Measurements from ENCODE around the gene HS1BP3.

The HS1BP3 gene

GRCh38 chr2:20625491-20626391, 25.2 kb downstream of the HS1BP3 start:
- H3K4me3 Mint-ChIP-seq = no peak overlapping the region
- H3K4me1 Mint-ChIP-seq (ENCODE audit: low read depth) = no peaks in the 10 kb centered on the region
- DNase-seq = no peak
- H3K27ac Mint-ChIP-seq = no peak overlapping the region
- H3K27me3 Mint-ChIP-seq = no peaks in the 10 kb centered on the region
- no peaks in the 10 kb centered on the region for H3K9me3 Mint-ChIP-seq
- peaks cover 36% of the 10 kb centered on the region for H3K36me3 Mint-ChIP-seq (ENCODE audit: low read depth)

- Mint-ChIP-seq H3K4me3 (no peak overlapping the region), H3K36me3 (ENCODE audit: low read depth) (peaks cover 43% of the 10 kb centered on the region), H3K9me3 (no peaks in the 10 kb centered on the region), H3K4me1 (ENCODE audit: low read depth) (no peaks in the 10 kb centered on the region), H3K27me3 (no peaks in the 10 kb centered on the region), H3K27ac (no peak overlapping the region)
- DNase-seq = no peak
These were observed 25.9 kb downstream of the HS1BP3 start for GRCh38 chr2:20624884-20625485.

- Mint-ChIP-seq H3K27ac (no peak overlapping the region), H3K4me1 (ENCODE audit: low read depth) (no peaks in the 10 kb centered on the region), H3K36me3 (ENCODE audit: low read depth) (peaks cover 48% of the 10 kb centered on the region), H3K9me3 (no peaks in the 10 kb centered on the region), H3K27me3 (no peaks in the 10 kb centered on the region), H3K4me3 (no peak overlapping the region)
- DNase-seq = no peak
These were observed 26.6 kb downstream of the HS1BP3 start for GRCh38 chr2:20624156-20624883.

- Mint-ChIP-seq H3K36me3 (ENCODE audit: low read depth) (peaks cover 52% of the 10 kb centered on the region), H3K9me3 (no peaks in the 10 kb centered on the region), H3K27ac (no peak overlapping the region), H3K27me3 (no peaks in the 10 kb centered on the region), H3K4me3 (no peak overlapping the region), H3K4me1 (ENCODE audit: low read depth) (no peaks in the 10 kb centered on the region)
- no peak for DNase-seq
These were observed 27.1 kb downstream of the HS1BP3 start for GRCh38 chr2:20623741-20624155.

- peaks cover 52% of the 10 kb centered on the region for H3K36me3 Mint-ChIP-seq (ENCODE audit: low read depth)
These were observed 27.7 kb downstream of the HS1BP3 start for GRCh38 chr2:20623241-20623640.

GRCh38 chr2:20622731-20623130, 28.2 kb downstream of the HS1BP3 start:
- peaks cover 52% of the 10 kb centered on the region for H3K36me3 Mint-ChIP-seq (ENCODE audit: low read depth)
- no peak for DNase-seq
- no peaks in the 10 kb centered on the region for H3K27me3 Mint-ChIP-seq
- no peaks in the 10 kb centered on the region for H3K9me3 Mint-ChIP-seq
- H3K4me1 Mint-ChIP-seq (ENCODE audit: low read depth) = no peaks in the 10 kb centered on the region
- no peak overlapping the region for H3K4me3 Mint-ChIP-seq
- no peak overlapping the region for H3K27ac Mint-ChIP-seq

More at GRCh38 chr2:20623241-20623640, 27.7 kb downstream of the HS1BP3 start:
- no peaks in the 10 kb centered on the region for H3K9me3 Mint-ChIP-seq
- H3K4me1 Mint-ChIP-seq (ENCODE audit: low read depth) = no peaks in the 10 kb centered on the region
- H3K4me3 Mint-ChIP-seq = no peak overlapping the region
- no peak overlapping the region for H3K27ac Mint-ChIP-seq
- H3K27me3 Mint-ChIP-seq = no peaks in the 10 kb centered on the region
- DNase-seq = no peak

- no peak for DNase-seq
- no peak overlapping the region for H3K27ac Mint-ChIP-seq
- H3K4me3 Mint-ChIP-seq = no peak overlapping the region
- peaks cover 52% of the 10 kb centered on the region for H3K36me3 Mint-ChIP-seq (ENCODE audit: low read depth)
- H3K9me3 Mint-ChIP-seq = no peaks in the 10 kb centered on the region
- no peaks in the 10 kb centered on the region for H3K4me1 Mint-ChIP-seq (ENCODE audit: low read depth)
- no peaks in the 10 kb centered on the region for H3K27me3 Mint-ChIP-seq
These were observed 28.6 kb downstream of the HS1BP3 start for GRCh38 chr2:20622296-20622686.

- Mint-ChIP-seq H3K4me1 (ENCODE audit: low read depth) (no peaks in the 10 kb centered on the region), H3K4me3 (no peak overlapping the region), H3K27me3 (no peaks in the 10 kb centered on the region), H3K27ac (no peak overlapping the region), H3K9me3 (no peaks in the 10 kb centered on the region), H3K36me3 (ENCODE audit: low read depth) (peaks cover 50% of the 10 kb centered on the region)
- no peak for DNase-seq
These were observed 29.3 kb downstream of the HS1BP3 start for GRCh38 chr2:20621366-20622295.

GRCh38 chr2:20620696-20621365, 30.1 kb downstream of the HS1BP3 start:
- no peak overlapping the region for H3K27ac Mint-ChIP-seq
- no peak overlapping the region for H3K4me3 Mint-ChIP-seq
- no peaks in the 10 kb centered on the region for H3K4me1 Mint-ChIP-seq (ENCODE audit: low read depth)
- H3K27me3 Mint-ChIP-seq = no peaks in the 10 kb centered on the region
- H3K9me3 Mint-ChIP-seq = no peaks in the 10 kb centered on the region
- peaks cover 48% of the 10 kb centered on the region for H3K36me3 Mint-ChIP-seq (ENCODE audit: low read depth)
- no peak for DNase-seq

- Mint-ChIP-seq H3K4me3 (no peak overlapping the region), H3K9me3 (no peaks in the 10 kb centered on the region), H3K27ac (no peak overlapping the region), H3K4me1 (ENCODE audit: low read depth) (no peaks in the 10 kb centered on the region), H3K27me3 (no peaks in the 10 kb centered on the region), H3K36me3 (ENCODE audit: low read depth) (peaks cover 48% of the 10 kb centered on the region)
- DNase-seq = no peak
These were observed 30.6 kb downstream of the HS1BP3 start for GRCh38 chr2:20620271-20620681.

GRCh38 chr2:20619624-20620024, 31.3 kb downstream of the HS1BP3 start:
- Mint-ChIP-seq H3K27me3 (no peaks in the 10 kb centered on the region), H3K4me3 (no peak overlapping the region), H3K9me3 (no peaks in the 10 kb centered on the region), H3K27ac (no peak overlapping the region), H3K36me3 (ENCODE audit: low read depth) (peaks cover 48% of the 10 kb centered on the region), H3K4me1 (ENCODE audit: low read depth) (no peaks in the 10 kb centered on the region)
- DNase-seq = no peak

- no peak for DNase-seq
- H3K27me3 Mint-ChIP-seq = no peaks in the 10 kb centered on the region
- H3K36me3 Mint-ChIP-seq (ENCODE audit: low read depth) = peaks cover 43% of the 10 kb centered on the region
- H3K4me3 Mint-ChIP-seq = no peak overlapping the region
- no peaks in the 10 kb centered on the region for H3K9me3 Mint-ChIP-seq
- no peak overlapping the region for H3K27ac Mint-ChIP-seq
- H3K4me1 Mint-ChIP-seq (ENCODE audit: low read depth) = no peaks in the 10 kb centered on the region
These were observed 31.9 kb downstream of the HS1BP3 start for GRCh38 chr2:20618886-20619521.

- Mint-ChIP-seq H3K27ac (no peak overlapping the region), H3K36me3 (ENCODE audit: low read depth) (peaks cover 40% of the 10 kb centered on the region), H3K4me1 (ENCODE audit: low read depth) (no peaks in the 10 kb centered on the region), H3K9me3 (no peaks in the 10 kb centered on the region), H3K4me3 (no peak overlapping the region), H3K27me3 (no peaks in the 10 kb centered on the region)
- DNase-seq = no peak
These were observed 32.4 kb downstream of the HS1BP3 start for GRCh38 chr2:20618468-20618885.
